H1 (cell line): Measurements from ENCODE around the gene MELK. TPM values are rescaled to one million over a fixed set of nuclear protein-coding genes. Genes with fewer than 3 reads are reported as not detected.

Source experiments
- CTCF ChIA-PET: fragments of 300-600 bp; sonication (Branson Sonifier 250); formaldehyde crosslinking; loops from one replicate; lab custom pipeline; 2021; ENCODE audit not compliant: partially characterized antibody; lab: Charles Lee
- POLR2A ChIA-PET: fragments of 300-600 bp; sonication (Branson Sonifier 250); formaldehyde crosslinking; loops from one replicate; lab custom pipeline; 2021; ENCODE audit warnings: inconsistent platforms; ENCODE audit not compliant: partially characterized antibody; lab: Charles Lee
- DNase-seq, 2 experiments: peaks; one replicate each; pipeline versions ENCODE4 v3.0.0 to v3.0.0-alpha.2; 2010 to 2022; ENCODE audit warnings: low spot score in 2 of 2, low read depth in 1 of 2, mixed read lengths in 1 of 2
- FAIRE-seq: peaks from 2 replicates; lab custom pipeline; 2011; peaks lifted over from hg19 to GRCh38; lab: Jason Lieb, UNC
- H2AFZ ChIP-seq: 2 replicates; pipeline ENCODE4 v1.8.1; 2012; ENCODE audit warnings: low read length, inconsistent platforms
- H2AK5ac ChIP-seq: 2 replicates; pipeline ENCODE4 v1.6.1; 2013; ENCODE audit warnings: low read depth, low read length
- H2BK120ac ChIP-seq: replicated peaks from 2 replicates; pipeline ENCODE3; 2013; ENCODE audit warnings: low read depth, low read length, inconsistent platforms
- H2BK12ac ChIP-seq: 2 replicates; pipeline ENCODE4 v1.6.1; 2013; ENCODE audit warnings: low read depth, low read length
- H2BK15ac ChIP-seq: 2 replicates; pipeline ENCODE4 v1.6.1; 2013; ENCODE audit warnings: low read length
- H2BK20ac ChIP-seq: 2 replicates; pipeline ENCODE4 v1.6.1; 2013; ENCODE audit warnings: low read length
- H2BK5ac ChIP-seq: 2 replicates; pipeline ENCODE4 v1.6.1; 2013; ENCODE audit warnings: low read depth, low read length
- H3K14ac ChIP-seq: 2 replicates; pipeline ENCODE4 v1.6.1; 2013; ENCODE audit warnings: inconsistent platforms; ENCODE audit not compliant: insufficient read length
- H3K18ac ChIP-seq: 2 replicates; pipeline ENCODE4 v1.6.1; 2013; ENCODE audit warnings: low read length; ENCODE audit errors: extremely low read depth
- H3K23ac ChIP-seq: 2 replicates; pipeline ENCODE4 v1.6.1; 2013; ENCODE audit warnings: inconsistent platforms; ENCODE audit not compliant: insufficient read length
- H3K23me2 ChIP-seq: 2 replicates; pipeline ENCODE4 v1.6.1; 2013; ENCODE audit warnings: low read depth, low read length
- H3K27ac ChIP-seq: 2 replicates; pipeline ENCODE4 v1.6.1; 2011; ENCODE audit warnings: low read depth, low read length, inconsistent platforms
- H3K27me3 ChIP-seq, 4 experiments: replicated peaks in 1 of 4; 1 replicate in 1 of 4; 2 replicates in 3 of 4; pipeline versions ENCODE4 v1.6.1 to v1.8.1; 2011 to 2013; ENCODE audit warnings: low read length in 3 of 4, mild to moderate bottlenecking in 3 of 4, inconsistent platforms in 2 of 4, mixed read lengths in 2 of 4, moderate library complexity in 1 of 4; ENCODE audit not compliant: control insufficient read depth in 3 of 4, insufficient read depth in 3 of 4; ENCODE audit errors: extremely low read depth in 1 of 4
- H3K36me3 ChIP-seq, 4 experiments: 2 replicates each; pipeline versions ENCODE4 v1.6.1 to v1.8.1; 2011 to 2013; ENCODE audit warnings: mild to moderate bottlenecking in 4 of 4, low read length in 3 of 4, moderate library complexity in 2 of 4, control low read depth in 1 of 4, inconsistent platforms in 1 of 4; ENCODE audit not compliant: insufficient read depth in 4 of 4, control insufficient read depth in 2 of 4
- H3K4ac ChIP-seq: replicated peaks from 2 replicates; pipeline ENCODE3; 2013; ENCODE audit warnings: low read length, low read depth, mixed read lengths, inconsistent platforms; ENCODE audit not compliant: insufficient read length
- H3K4me1 ChIP-seq, 4 experiments: replicated peaks in 1 of 4; 1 replicate in 1 of 4; 2 replicates in 3 of 4; pipeline versions ENCODE4 v1.6.1 to v1.8.1; 2011 to 2013; ENCODE audit warnings: low read length in 3 of 4, inconsistent platforms in 2 of 4, mixed read lengths in 1 of 4; ENCODE audit not compliant: insufficient read depth in 4 of 4, control insufficient read depth in 3 of 4
- H3K4me2 ChIP-seq, 2 experiments: 2 replicates each; pipeline versions ENCODE4 v1.6.1 to v1.8.1; 2011 to 2013; ENCODE audit warnings: low read depth in 2 of 2, low read length in 2 of 2, control low read depth in 1 of 2, inconsistent platforms in 1 of 2, mild to moderate bottlenecking in 1 of 2; ENCODE audit not compliant: insufficient read depth in 1 of 2
- H3K4me3 ChIP-seq, 4 experiments: fragments of 200-600, 300-600 bp in 1 of 4; sonication (generic), shearing (Covaris generic), sonication (Bioruptor Twin) in 1 of 4; 2 replicates each; pipeline versions ENCODE4 v1.5.1 to v1.8.1; 2011 to 2016; ENCODE audit warnings: low read length in 4 of 4, low read depth in 3 of 4, control low read depth in 2 of 4, inconsistent platforms in 2 of 4, mild to moderate bottlenecking in 2 of 4, mixed read lengths in 1 of 4, moderate library complexity in 1 of 4; ENCODE audit not compliant: insufficient read depth in 2 of 4; ENCODE audit errors: extremely low read depth in 1 of 4
- H3K56ac ChIP-seq: replicated peaks from 2 replicates; pipeline ENCODE3; 2013; ENCODE audit warnings: low read depth, mild to moderate bottlenecking, mixed read lengths, low read length, inconsistent platforms; ENCODE audit not compliant: insufficient read length
- H3K79me1 ChIP-seq: 2 replicates; pipeline ENCODE4 v1.6.1; 2013; ENCODE audit warnings: low read depth, low read length, control low read depth
- H3K79me2 ChIP-seq, 2 experiments: 2 replicates each; pipeline versions ENCODE4 v1.6.1 to v1.8.1; 2012 to 2013; ENCODE audit warnings: low read length in 2 of 2, mild to moderate bottlenecking in 2 of 2, inconsistent platforms in 1 of 2; ENCODE audit not compliant: insufficient read depth in 2 of 2, control insufficient read depth in 1 of 2
- H3K9ac ChIP-seq, 4 experiments: replicated peaks in 1 of 4; 1 replicate in 1 of 4; 2 replicates in 3 of 4; pipeline versions ENCODE4 v1.6.1 to v1.8.1; 2011 to 2013; ENCODE audit warnings: low read depth in 3 of 4, low read length in 3 of 4, control low read depth in 2 of 4, mild to moderate bottlenecking in 2 of 4, moderate library complexity in 2 of 4, inconsistent platforms in 1 of 4; ENCODE audit errors: extremely low read depth in 1 of 4
- H3K9me3 ChIP-seq, 2 experiments: 2 replicates each; pipeline versions ENCODE4 v1.6.1 to v1.8.1; 2012 to 2013; ENCODE audit warnings: mild to moderate bottlenecking in 2 of 2, moderate library complexity in 2 of 2, control low read depth in 1 of 2, inconsistent platforms in 1 of 2, low read depth in 1 of 2, low read length in 1 of 2, mixed read lengths in 1 of 2; ENCODE audit not compliant: insufficient read depth in 2 of 2
- H4K20me1 ChIP-seq, 2 experiments: replicated peaks in 1 of 2; 2 replicates each; pipeline versions ENCODE3 to v1.8.1; 2011 to 2013; ENCODE audit warnings: inconsistent platforms in 2 of 2, low read length in 2 of 2, mild to moderate bottlenecking in 1 of 2; ENCODE audit not compliant: insufficient read depth in 2 of 2, control insufficient read depth in 1 of 2
- H4K5ac ChIP-seq: 2 replicates; pipeline ENCODE4 v1.6.1; 2013; ENCODE audit warnings: low read length, low read depth, mixed read lengths, inconsistent platforms; ENCODE audit not compliant: insufficient read length
- H4K8ac ChIP-seq: 2 replicates; pipeline ENCODE4 v1.8.0; 2013; ENCODE audit warnings: mild to moderate bottlenecking, moderate library complexity, low read length, inconsistent platforms; ENCODE audit not compliant: insufficient read depth; ENCODE audit errors: extremely low read depth
- H4K91ac ChIP-seq: replicated peaks from 2 replicates; pipeline ENCODE3; 2013; ENCODE audit warnings: low read length, mixed read lengths, inconsistent platforms; ENCODE audit not compliant: insufficient read length
- ASH2L ChIP-seq: fragments of 200-600, 300-600 bp; sonication (generic); IDR thresholded peaks from one replicate; pipeline ENCODE4 v1.7.1; 2017; ENCODE audit warnings: low read length
- CBX5 ChIP-seq: fragments of 300-800, 300-1000 bp; sonication (generic); IDR thresholded peaks from 2 replicates; pipeline ENCODE4 v1.7.1; 2016; ENCODE audit warnings: antibody characterized with exemption, low read length, low read depth
- CHD2 ChIP-seq: IDR thresholded peaks from 2 replicates; pipeline ENCODE4 v1.6.1; 2012; ENCODE audit warnings: low read length, improper control_type of control experiment
- CREB1 ChIP-seq: IDR thresholded peaks from 2 replicates; pipeline ENCODE4 v1.6.1; 2012; ENCODE audit warnings: inconsistent platforms
- EZH2 ChIP-seq: fragments of 200-600 bp; sonication (generic); IDR thresholded peaks from 2 replicates; pipeline ENCODE4 v1.7.1; 2012; ENCODE audit warnings: low read depth, mild to moderate bottlenecking, moderate library complexity, low read length, inconsistent platforms; ENCODE audit not compliant: severe bottlenecking
- GTF2F1 ChIP-seq: IDR thresholded peaks from 2 replicates; pipeline ENCODE4 v1.6.1; 2012; ENCODE audit warnings: low read depth, low read length, improper control_type of control experiment, borderline replicate concordance
- KDM1A ChIP-seq: fragments of 200-600, 300-600 bp; sonication (generic); IDR thresholded peaks from 2 replicates; pipeline ENCODE4 v1.7.1; 2016; ENCODE audit warnings: mild to moderate bottlenecking, low read length, borderline replicate concordance
- KDM4A ChIP-seq: IDR thresholded peaks from one replicate; pipeline ENCODE4 v1.7.1; 2012; ENCODE audit warnings: low read depth, mild to moderate bottlenecking, moderate library complexity, low read length, inconsistent platforms; ENCODE audit not compliant: severe bottlenecking
- MAFK ChIP-seq: IDR thresholded peaks from 2 replicates; pipeline ENCODE4 v1.6.1; 2012; ENCODE audit warnings: low read depth, mild to moderate bottlenecking, improper control_type of control experiment, low read length
- NANOG ChIP-seq: IDR thresholded peaks from 2 replicates; pipeline ENCODE4 v1.6.1; 2011; ENCODE audit warnings: low read length, low read depth, mild to moderate bottlenecking, inconsistent platforms; ENCODE audit not compliant: insufficient read depth, poor library complexity, severe bottlenecking
- POLR2AphosphoS5 ChIP-seq: IDR thresholded peaks from 2 replicates; pipeline ENCODE4 v1.6.1; 2011; ENCODE audit warnings: low read depth, low read length
- RFX5 ChIP-seq: IDR thresholded peaks from 2 replicates; pipeline ENCODE4 v1.6.1; 2011; ENCODE audit warnings: low read depth, low read length, improper control_type of control experiment, borderline replicate concordance
- SIX5 ChIP-seq: IDR thresholded peaks from 2 replicates; pipeline ENCODE4 v1.6.1; 2011; ENCODE audit warnings: mild to moderate bottlenecking, low read depth, low read length
- TAF7 ChIP-seq: optimal IDR thresholded peaks from 2 replicates; pipeline ENCODE3; 2011; ENCODE audit warnings: low read depth, mild to moderate bottlenecking, inconsistent platforms, low read length, moderate library complexity, borderline replicate concordance
- YY1 ChIP-seq: IDR thresholded peaks from 2 replicates; pipeline ENCODE4 v1.6.1; 2011; ENCODE audit warnings: low read depth, mild to moderate bottlenecking, low read length
- WGBS, 2 experiments: shearing (Covaris generic) in 1 of 2; methylation state at CpG; one replicate each; pipeline versions ENCODE4 v1.1.6 to v1.1.7; 2013 to 2015; ENCODE audit warnings: low lambda C conversion rate in 2 of 2, mixed read lengths in 2 of 2, inconsistent platforms in 1 of 2, low coverage in 1 of 2, missing lambda C conversion rate in 1 of 2; ENCODE audit not compliant: insufficient replicate concordance in 2 of 2, insufficient coverage in 1 of 2, insufficient read length in 1 of 2; ENCODE audit errors: extremely low coverage in 1 of 2, missing lambda C conversion rate in 1 of 2; 5-methylcytosine and 5-hydroxymethylcytosine counted together
- polyA plus RNA-seq, 7 experiments: library from polyadenylated mRNA; depleted of rRNA in 3 of 7; stranded (reverse) in 5 of 7; unstranded in 2 of 7; fragments of >200 nt in 5 of 7; fragments of 200-250 nt in 2 of 7; gene quantifications; 1 replicate in 5 of 7; 2 replicates in 1 of 7; 4 replicates in 1 of 7; pipeline versions ENCODE4 v1.2.1 to v1.2.3, GENCODE V29; 2011 to 2013; ENCODE audit warnings: missing spikeins in 2 of 7, mixed read lengths in 2 of 7
- total RNA-seq: library from RNA; stranded (reverse); fragmentation: NEBNext Ultra II Directional; extraction: Animal tissue kit (Norgen Biotek cat#: 25700); gene quantifications from 2 replicates; pipeline ENCODE4 v1.2.1, GENCODE V29; 2021

The MELK gene
- total and polyA plus RNA-seq, 2 of the 8 experiments (the other 6 are each of a cell fraction or from before 2014, with no cell fraction given) = 26.2 to 53.1 TPM

DNA sequence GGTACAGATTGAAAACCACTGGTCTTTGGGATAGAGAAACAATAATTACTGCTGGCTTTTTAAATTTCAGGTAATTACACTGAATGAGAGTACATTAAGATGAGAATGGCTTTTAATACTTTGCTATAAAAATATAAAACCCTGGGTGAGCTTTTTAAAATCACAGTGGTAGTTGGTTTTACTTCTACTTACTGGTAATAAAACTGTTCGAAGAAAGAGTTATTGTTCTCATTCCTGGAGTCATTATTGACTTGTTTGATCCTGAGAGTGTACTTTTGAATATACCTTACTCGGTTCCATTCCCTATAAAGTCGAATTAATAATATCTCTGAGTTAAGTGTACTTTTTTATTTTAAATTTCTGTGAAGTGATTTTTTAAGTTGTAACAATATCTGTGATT lies 21.5 kb downstream of the MELK start:
- Histone ChIP-seq H3K4me3 (no peak overlapping the region), H3K4ac (no peak overlapping the region), H3K4me1 (no peaks in the 10 kb centered on the region), H2AK5ac (no peak overlapping the region), H3K9me3 (no peaks in the 10 kb centered on the region), H3K23me2 (no peaks in the 10 kb centered on the region), H3K4me2 (no peak overlapping the region), H3K56ac (no peak overlapping the region), H3K14ac (no peak overlapping the region), H2BK5ac (no peak overlapping the region), H2BK120ac (no peak overlapping the region), H4K20me1 (peaks cover 0 to 6% of the 10 kb centered on the region in 2 experiments), H2BK20ac (no peak overlapping the region), H3K18ac (no peak overlapping the region), H4K91ac (no peak overlapping the region), H4K8ac (no peak overlapping the region), H3K27me3 (no peaks in the 10 kb centered on the region), H3K23ac (no peak overlapping the region), H2AFZ (no peak overlapping the region), H3K79me1 (no peaks in the 10 kb centered on the region; the same call in 1 of the 2 replicates), H4K5ac (no peak overlapping the region), H3K27ac (no peak overlapping the region), H2BK15ac (no peak overlapping the region), H3K9ac (no peak overlapping the region), H3K79me2 (no peaks in the 10 kb centered on the region; a peak in 1 of 4 replicates), H3K36me3 (peaks cover 9 to 75% (median 47%) of the 10 kb centered on the region in 4 experiments), H2BK12ac (no peak overlapping the region)
- POLR2A ChIA-PET = no interaction called here
- WGBS, 2 experiments = 89% methylated on average over 3 of the region's 3 CpGs; no CpG with 5 or more reads in 1 of the 2 experiments
- CTCF ChIA-PET = interaction anchor here (1.7 kb wide), 1 partner anchor 187 kb away, joined by 4 read pairs; no protein-coding TSS in a partner anchor
- FAIRE-seq (no peak), DNase-seq (no peak)
- no peak for TF ChIP-seq CREB1
- TF ChIP-seq CBX5 = no peak
- TF ChIP-seq SIX5 = no peak
- TF ChIP-seq MAFK = no peak
- TF ChIP-seq YY1 = no peak
- TF ChIP-seq KDM1A = no peak
- no peak for TF ChIP-seq NANOG
- TF ChIP-seq RFX5 = no peak
- no peak for TF ChIP-seq GTF2F1
- TF ChIP-seq POLR2AphosphoS5 = no peak
- TF ChIP-seq KDM4A = no peak
- TF ChIP-seq ASH2L = no peak
- TF ChIP-seq TAF7 = no peak
- no peak for TF ChIP-seq CHD2
- TF ChIP-seq EZH2 = no peak
